ENCODE data around the gene SYNE1.

DNA sequence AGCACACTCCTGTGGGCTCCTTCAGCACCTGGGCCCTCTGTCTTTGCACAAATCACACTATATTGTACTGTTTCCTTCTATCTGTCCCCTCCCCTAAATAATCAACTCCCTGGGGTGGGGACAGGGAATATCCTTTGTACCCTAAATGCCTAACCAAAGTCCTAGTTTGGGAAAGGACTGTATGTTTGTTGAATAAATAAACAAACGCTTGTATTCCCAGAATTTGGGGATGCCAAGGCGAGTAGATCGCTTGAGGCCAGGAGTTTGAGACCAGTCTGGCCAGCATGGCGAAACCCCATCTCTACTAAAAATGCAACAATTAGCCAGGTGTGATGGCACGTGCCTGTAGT, 322.7 kb downstream of the SYNE1 start:
- no peak for TF ChIP-seq SMC3 (conservative IDR thresholded peaks at IDR 0.05; ENCODE audit: poor library complexity)
- TF ChIP-seq, protein P1, sequence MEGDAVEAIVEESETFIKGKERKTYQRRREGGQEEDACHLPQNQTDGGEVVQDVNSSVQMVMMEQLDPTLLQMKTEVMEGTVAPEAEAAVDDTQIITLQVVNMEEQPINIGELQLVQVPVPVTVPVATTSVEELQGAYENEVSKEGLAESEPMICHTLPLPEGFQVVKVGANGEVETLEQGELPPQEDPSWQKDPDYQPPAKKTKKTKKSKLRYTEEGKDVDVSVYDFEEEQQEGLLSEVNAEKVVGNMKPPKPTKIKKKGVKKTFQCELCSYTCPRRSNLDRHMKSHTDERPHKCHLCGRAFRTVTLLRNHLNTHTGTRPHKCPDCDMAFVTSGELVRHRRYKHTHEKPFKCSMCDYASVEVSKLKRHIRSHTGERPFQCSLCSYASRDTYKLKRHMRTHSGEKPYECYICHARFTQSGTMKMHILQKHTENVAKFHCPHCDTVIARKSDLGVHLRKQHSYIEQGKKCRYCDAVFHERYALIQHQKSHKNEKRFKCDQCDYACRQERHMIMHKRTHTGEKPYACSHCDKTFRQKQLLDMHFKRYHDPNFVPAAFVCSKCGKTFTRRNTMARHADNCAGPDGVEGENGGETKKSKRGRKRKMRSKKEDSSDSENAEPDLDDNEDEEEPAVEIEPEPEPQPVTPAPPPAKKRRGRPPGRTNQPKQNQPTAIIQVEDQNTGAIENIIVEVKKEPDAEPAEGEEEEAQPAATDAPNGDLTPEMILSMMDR (IDR thresholded peaks at IDR 0.05; ENCODE audit: poor library complexity, severe bottlenecking) = no peak
